ENCODE measurements around the gene ANO8.

The ANO8 gene

GRCh38 chr19:17332677-17333581 is 1.7 kb downstream of the ANO8 start:
- peak; percentile 65 for DNase-seq (ENCODE audit: low read depth)
- no peak overlapping the region for H3K4me3 ChIP-seq (ENCODE audit: low read depth, low read length)
- no peak for TF ChIP-seq CTCF (conservative IDR thresholded peaks at IDR 0.05; ENCODE audit: low read depth, low read length)

GRCh38 chr19:17332360-17332676 is 2.3 kb downstream of the ANO8 start:
- H3K4me3 ChIP-seq (ENCODE audit: low read depth, low read length) = no peak overlapping the region
- no peak for TF ChIP-seq CTCF (conservative IDR thresholded peaks at IDR 0.05; ENCODE audit: low read depth, low read length)
- no peak for DNase-seq (ENCODE audit: low read depth)

GRCh38 chr19:17331045-17331558 is 3.6 kb downstream of the ANO8 start:
- TF ChIP-seq CTCF (conservative IDR thresholded peaks at IDR 0.05; ENCODE audit: low read depth, low read length) = no peak
- H3K4me3 ChIP-seq (ENCODE audit: low read depth, low read length) = no peak overlapping the region
- DNase-seq (ENCODE audit: low read depth) = no peak

GRCh38 chr19:17330262-17331044 is 4.2 kb downstream of the ANO8 start:
- no peak for TF ChIP-seq CTCF (conservative IDR thresholded peaks at IDR 0.05; ENCODE audit: low read depth, low read length)
- H3K4me3 ChIP-seq (ENCODE audit: low read depth, low read length) = no peak overlapping the region
- no peak for DNase-seq (ENCODE audit: low read depth)

- no peak for DNase-seq (ENCODE audit: low read depth)
- TF ChIP-seq CTCF (conservative IDR thresholded peaks at IDR 0.05; ENCODE audit: low read depth, low read length) = no peak
- no peak overlapping the region for H3K4me3 ChIP-seq (ENCODE audit: low read depth, low read length)
Observed at GRCh38 chr19:17329366-17330261, 5.0 kb downstream of the ANO8 start.

GRCh38 chr19:17328517-17329365 is 5.9 kb downstream of the ANO8 start:
- peak overlapping the region; percentile 44 for H3K4me3 ChIP-seq (ENCODE audit: low read depth, low read length)

More at GRCh38 chr19:17328517-17329365, 5.9 kb downstream of the ANO8 start:
- TF ChIP-seq CTCF (conservative IDR thresholded peaks at IDR 0.05; ENCODE audit: low read depth, low read length) = no peak
- no peak for DNase-seq (ENCODE audit: low read depth)
